GM12801 (cell line): ENCODE results near the gene PLAGL1.
A peak's percentile ranks its signal among the peaks of the same experiment; 100 is the strongest.

Experiments used
- CTCF ChIP-seq: IDR thresholded peaks from one replicate; pipeline ENCODE4 v1.5.1; 2011; ENCODE audit warnings: control low read depth; ENCODE audit not compliant: insufficient read length; ENCODE audit errors: extremely low read depth

PLAGL1 gene

GRCh38 chr6:144017166-144018094, 9.4 kb upstream of the PLAGL1 start:
- no peak for TF ChIP-seq CTCF

- TF ChIP-seq CTCF, result peak; percentile 7
Measured at GRCh38 chr6:144013486-144013909, 5.4 kb upstream of the PLAGL1 start.

- TF ChIP-seq CTCF, result no peak
Measured at GRCh38 chr6:144012534-144012933, 4.5 kb upstream of the PLAGL1 start.

- TF ChIP-seq CTCF, result no peak
Measured at GRCh38 chr6:144008846-144009245, 787 bp upstream of the PLAGL1 start.

GRCh38 chr6:144007478-144008119, 460 bp downstream of the PLAGL1 start:
- TF ChIP-seq CTCF, result no peak

- TF ChIP-seq CTCF, result no peak
Measured at GRCh38 chr6:144006736-144007477, 1.2 kb downstream of the PLAGL1 start.

- no peak for TF ChIP-seq CTCF
Measured at GRCh38 chr6:143999406-143999805, 8.7 kb downstream of the PLAGL1 start.
